ENCODE measurements around the gene CAMKMT.

CAMKMT gene

DNA sequence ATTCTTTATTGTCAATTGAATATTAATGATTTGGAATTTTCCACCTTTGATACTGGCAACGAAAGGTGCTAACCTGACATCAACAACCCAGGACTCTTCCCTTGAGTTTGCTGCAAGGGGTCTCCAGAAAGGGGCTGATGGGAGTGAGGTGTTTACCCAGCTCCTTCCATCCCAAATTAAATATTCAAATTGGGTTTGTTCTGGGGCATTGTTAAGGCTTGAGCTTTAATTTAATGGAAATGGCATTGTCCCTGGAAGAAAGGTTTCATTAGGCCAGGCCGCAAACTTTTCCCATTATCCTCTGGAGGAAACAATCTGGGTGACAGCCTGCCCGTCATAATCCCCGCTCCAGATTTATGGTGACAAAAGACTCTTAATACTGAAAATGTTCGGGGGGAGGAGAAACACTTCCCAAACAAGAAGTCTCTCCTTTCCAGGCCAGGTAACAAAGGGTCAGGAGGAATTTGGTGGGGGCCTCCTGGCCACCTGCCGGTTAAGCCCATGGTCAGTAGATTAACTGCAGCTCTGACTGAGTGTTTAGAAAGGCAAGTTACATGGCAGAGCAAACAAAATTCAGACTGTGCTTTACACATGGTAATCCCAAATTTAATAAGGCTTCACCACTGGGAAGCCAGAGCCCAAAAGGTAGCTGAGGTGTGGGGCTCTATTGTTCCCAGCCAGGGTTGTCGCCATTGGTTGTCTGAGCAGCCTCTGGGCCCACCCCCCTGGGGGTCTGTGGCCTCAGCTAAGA, 428.4 kb downstream of the CAMKMT start:
- Histone ChIP-seq H3K4me1 (ENCODE audit: control insufficient read depth, insufficient read depth, low read length, poor library complexity, severe bottlenecking) (no peaks in the 10 kb centered on the region), H3K36me3 (ENCODE audit: control insufficient read depth, insufficient read depth, low read length) (no peaks in the 10 kb centered on the region), H3K27me3 (replicated peaks; ENCODE audit: control insufficient read depth, insufficient read depth, low read length, poor library complexity, severe bottlenecking) (no peaks in the 10 kb centered on the region), H3K9me3 (ENCODE audit: control insufficient read depth, low read length) (no peaks in the 10 kb centered on the region), H3K27ac (ENCODE audit: insufficient read depth, low read length, poor library complexity, severe bottlenecking) (no peak overlapping the region), H3K4me3 (ENCODE audit: insufficient read depth, low read depth, low read length, poor library complexity, severe bottlenecking) (no peak overlapping the region)
- DNase-seq: no peak

DNA sequence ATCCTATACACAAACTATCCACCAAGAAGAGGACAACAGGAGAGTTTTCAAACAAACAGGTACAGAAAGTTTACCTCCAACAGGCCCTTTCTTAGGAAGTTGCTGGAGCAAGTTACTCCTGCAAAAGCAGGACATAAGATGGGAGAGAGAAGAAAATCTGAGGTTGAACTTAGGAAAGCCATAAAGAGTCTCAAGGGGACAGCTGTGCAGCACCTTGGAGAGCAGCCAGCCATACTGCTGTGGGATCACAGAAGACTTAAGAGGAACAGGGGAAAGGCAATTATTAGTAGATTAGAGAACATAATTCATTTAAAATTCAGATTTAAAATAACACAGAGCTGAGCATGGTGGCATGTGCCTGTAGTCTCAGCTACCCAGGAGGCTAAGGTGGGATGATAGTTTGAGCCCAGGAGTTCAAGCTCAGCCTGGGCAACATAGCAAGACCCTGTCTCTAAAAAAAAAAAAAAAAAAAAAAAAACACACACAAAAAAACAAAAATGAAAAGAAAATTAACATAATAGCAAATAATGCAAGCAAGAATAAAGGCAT, 431.6 kb downstream of the CAMKMT start:
- no peak overlapping the region for H3K27ac ChIP-seq (ENCODE audit: insufficient read depth, low read length, poor library complexity, severe bottlenecking)
- H3K36me3 ChIP-seq (ENCODE audit: control insufficient read depth, insufficient read depth, low read length): no peaks in the 10 kb centered on the region
- no peak overlapping the region for H3K4me3 ChIP-seq (ENCODE audit: insufficient read depth, low read depth, low read length, poor library complexity, severe bottlenecking)
- no peak for DNase-seq
- H3K4me1 ChIP-seq (ENCODE audit: control insufficient read depth, insufficient read depth, low read length, poor library complexity, severe bottlenecking): no peaks in the 10 kb centered on the region
- H3K9me3 ChIP-seq (ENCODE audit: control insufficient read depth, low read length): no peaks in the 10 kb centered on the region
- no peaks in the 10 kb centered on the region for H3K27me3 ChIP-seq (replicated peaks; ENCODE audit: control insufficient read depth, insufficient read depth, low read length, poor library complexity, severe bottlenecking)

- no peak overlapping the region for H3K4me3 ChIP-seq (ENCODE audit: insufficient read depth, low read depth, low read length, poor library complexity, severe bottlenecking)
- no peak for DNase-seq
- H3K27me3 ChIP-seq (replicated peaks; ENCODE audit: control insufficient read depth, insufficient read depth, low read length, poor library complexity, severe bottlenecking): peaks cover 13% of the 10 kb centered on the region
- peaks cover 6% of the 10 kb centered on the region for H3K4me1 ChIP-seq (ENCODE audit: control insufficient read depth, insufficient read depth, low read length, poor library complexity, severe bottlenecking)
- H3K36me3 ChIP-seq (ENCODE audit: control insufficient read depth, insufficient read depth, low read length): no peaks in the 10 kb centered on the region
- H3K9me3 ChIP-seq (ENCODE audit: control insufficient read depth, low read length): no peaks in the 10 kb centered on the region
- H3K27ac ChIP-seq (ENCODE audit: insufficient read depth, low read length, poor library complexity, severe bottlenecking): no peak overlapping the region
These were observed 435.0 kb downstream of the CAMKMT start for GRCh38 chr2:44796771-44797170.

DNA sequence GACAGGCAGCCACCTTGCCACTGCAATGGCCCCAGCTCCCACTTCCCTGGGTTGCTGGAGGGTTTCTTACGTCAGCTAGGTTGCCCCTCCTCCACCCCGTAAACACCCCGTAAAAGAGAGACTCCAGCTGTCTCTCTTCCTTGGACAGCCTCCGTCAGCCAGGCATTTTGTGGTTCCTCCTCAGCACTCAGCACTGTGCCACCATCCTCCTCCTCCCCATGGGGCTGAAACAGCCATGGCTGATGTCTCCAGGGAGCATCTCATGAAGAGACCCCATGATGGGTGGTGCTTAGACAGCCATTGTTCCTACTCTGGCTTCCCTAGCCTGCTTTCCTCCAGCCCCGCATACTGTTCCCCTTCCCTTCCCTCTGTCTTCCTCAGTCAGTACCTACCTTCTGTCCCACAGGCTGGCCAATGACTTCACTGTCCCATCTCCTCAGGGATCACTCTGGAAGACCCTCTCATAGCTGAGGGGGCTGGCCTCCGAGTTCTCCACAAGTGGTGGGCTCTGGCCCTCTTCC, 436.5 kb downstream of the CAMKMT start:
- peaks cover 25% of the 10 kb centered on the region for H3K27me3 ChIP-seq (replicated peaks; ENCODE audit: control insufficient read depth, insufficient read depth, low read length, poor library complexity, severe bottlenecking)
- H3K27ac ChIP-seq (ENCODE audit: insufficient read depth, low read length, poor library complexity, severe bottlenecking): no peak overlapping the region
- DNase-seq: no peak

DNA sequence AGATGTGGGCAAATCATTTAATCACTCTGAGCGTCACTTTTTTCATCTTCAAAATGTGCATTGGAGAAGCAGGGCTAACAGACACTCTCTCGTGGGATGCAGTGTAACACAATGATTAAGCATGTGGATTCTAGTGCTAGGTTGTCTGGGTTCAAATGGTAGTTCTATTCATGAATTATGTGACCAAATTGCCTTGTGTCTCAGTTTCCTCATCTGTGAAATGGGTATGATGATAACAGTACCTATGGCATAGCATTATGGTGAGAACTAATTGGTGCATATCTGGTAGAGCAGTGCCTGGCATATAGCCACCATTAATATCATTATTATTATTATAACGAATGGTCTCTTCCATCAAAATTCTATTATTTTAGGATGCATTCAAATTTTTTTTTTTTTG, 437.4 kb downstream of the CAMKMT start:
- Histone ChIP-seq H3K9me3 (ENCODE audit: control insufficient read depth, low read length) (no peaks in the 10 kb centered on the region), H3K36me3 (ENCODE audit: control insufficient read depth, insufficient read depth, low read length) (no peaks in the 10 kb centered on the region), H3K4me3 (ENCODE audit: insufficient read depth, low read depth, low read length, poor library complexity, severe bottlenecking) (no peak overlapping the region), H3K4me1 (ENCODE audit: control insufficient read depth, insufficient read depth, low read length, poor library complexity, severe bottlenecking) (peaks cover 11% of the 10 kb centered on the region), H3K27ac (ENCODE audit: insufficient read depth, low read length, poor library complexity, severe bottlenecking) (no peak overlapping the region), H3K27me3 (replicated peaks; ENCODE audit: control insufficient read depth, insufficient read depth, low read length, poor library complexity, severe bottlenecking) (peaks cover 25% of the 10 kb centered on the region)
- no peak for DNase-seq

More for the DNA sequence above, 436.5 kb downstream of the CAMKMT start:
- Histone ChIP-seq H3K36me3 (ENCODE audit: control insufficient read depth, insufficient read depth, low read length) (no peaks in the 10 kb centered on the region), H3K4me1 (ENCODE audit: control insufficient read depth, insufficient read depth, low read length, poor library complexity, severe bottlenecking) (peaks cover 11% of the 10 kb centered on the region), H3K9me3 (ENCODE audit: control insufficient read depth, low read length) (no peaks in the 10 kb centered on the region), H3K4me3 (ENCODE audit: insufficient read depth, low read depth, low read length, poor library complexity, severe bottlenecking) (no peak overlapping the region)

DNA sequence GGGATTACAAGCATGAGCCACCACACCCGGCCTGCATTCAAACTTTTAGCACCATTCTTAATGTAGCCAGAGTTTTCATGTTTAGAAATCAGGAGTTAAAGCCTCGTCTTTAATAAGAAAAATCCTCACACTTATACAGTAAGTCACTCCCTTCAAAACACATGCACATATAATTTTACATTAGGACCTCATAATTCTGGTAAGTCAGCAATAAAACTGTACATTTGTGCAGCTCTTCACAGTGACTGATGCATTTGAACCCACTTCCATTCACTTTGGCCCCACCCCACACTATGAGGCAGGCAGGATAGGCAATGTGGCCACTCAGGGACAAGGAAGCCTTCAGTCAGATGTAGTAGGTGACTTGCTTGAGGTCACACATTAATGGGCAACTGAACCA, 438.0 kb downstream of the CAMKMT start:
- Histone ChIP-seq H3K4me1 (ENCODE audit: control insufficient read depth, insufficient read depth, low read length, poor library complexity, severe bottlenecking) (peaks cover 11% of the 10 kb centered on the region), H3K27me3 (replicated peaks; ENCODE audit: control insufficient read depth, insufficient read depth, low read length, poor library complexity, severe bottlenecking) (peaks cover 25% of the 10 kb centered on the region), H3K27ac (ENCODE audit: insufficient read depth, low read length, poor library complexity, severe bottlenecking) (no peak overlapping the region), H3K36me3 (ENCODE audit: control insufficient read depth, insufficient read depth, low read length) (no peaks in the 10 kb centered on the region), H3K9me3 (ENCODE audit: control insufficient read depth, low read length) (no peaks in the 10 kb centered on the region), H3K4me3 (ENCODE audit: insufficient read depth, low read depth, low read length, poor library complexity, severe bottlenecking) (no peak overlapping the region)
- DNase-seq: no peak

DNA sequence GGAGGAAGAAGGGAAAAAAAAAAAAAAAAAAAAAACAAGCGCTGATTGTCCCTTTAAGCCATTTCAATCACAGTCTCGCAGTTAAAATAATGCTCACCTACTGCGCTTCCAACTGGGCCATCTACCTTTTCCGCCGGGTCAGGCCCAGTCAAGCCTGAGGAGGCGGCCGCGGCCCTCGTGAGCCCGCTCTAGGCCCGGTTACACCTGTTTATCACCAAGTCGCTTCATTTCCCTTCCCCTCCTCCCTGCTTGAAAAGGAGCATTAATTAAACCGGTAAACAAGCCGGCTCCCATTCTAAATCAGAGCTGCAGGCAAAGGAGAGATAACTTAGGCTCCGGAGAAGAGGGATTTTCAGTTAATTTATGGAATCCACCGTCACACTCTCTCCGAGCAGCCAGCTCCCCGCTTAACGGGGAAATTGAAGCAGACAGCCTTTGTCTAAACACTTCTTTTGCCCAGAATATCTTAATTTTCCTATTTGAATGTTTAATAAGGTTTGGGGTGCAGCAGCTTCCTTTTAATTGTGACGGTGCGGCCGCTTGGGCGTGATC, 439.6 kb downstream of the CAMKMT start:
- Histone ChIP-seq H3K9me3 (ENCODE audit: control insufficient read depth, low read length) (no peaks in the 10 kb centered on the region), H3K27ac (ENCODE audit: insufficient read depth, low read length, poor library complexity, severe bottlenecking) (no peak overlapping the region), H3K27me3 (replicated peaks; ENCODE audit: control insufficient read depth, insufficient read depth, low read length, poor library complexity, severe bottlenecking) (peaks cover 25% of the 10 kb centered on the region), H3K4me1 (ENCODE audit: control insufficient read depth, insufficient read depth, low read length, poor library complexity, severe bottlenecking) (peaks cover 11% of the 10 kb centered on the region), H3K4me3 (ENCODE audit: insufficient read depth, low read depth, low read length, poor library complexity, severe bottlenecking) (no peak overlapping the region), H3K36me3 (ENCODE audit: control insufficient read depth, insufficient read depth, low read length) (no peaks in the 10 kb centered on the region)
- no peak for DNase-seq

- Histone ChIP-seq H3K36me3 (ENCODE audit: control insufficient read depth, insufficient read depth, low read length) (no peaks in the 10 kb centered on the region), H3K4me1 (ENCODE audit: control insufficient read depth, insufficient read depth, low read length, poor library complexity, severe bottlenecking) (peaks cover 11% of the 10 kb centered on the region), H3K4me3 (ENCODE audit: insufficient read depth, low read depth, low read length, poor library complexity, severe bottlenecking) (no peak overlapping the region), H3K27ac (ENCODE audit: insufficient read depth, low read length, poor library complexity, severe bottlenecking) (no peak overlapping the region), H3K9me3 (ENCODE audit: control insufficient read depth, low read length) (no peaks in the 10 kb centered on the region), H3K27me3 (replicated peaks; ENCODE audit: control insufficient read depth, insufficient read depth, low read length, poor library complexity, severe bottlenecking) (peaks cover 25% of the 10 kb centered on the region)
- DNase-seq: no peak
These were observed 440.4 kb downstream of the CAMKMT start for GRCh38 chr2:44801841-44802776.

DNA sequence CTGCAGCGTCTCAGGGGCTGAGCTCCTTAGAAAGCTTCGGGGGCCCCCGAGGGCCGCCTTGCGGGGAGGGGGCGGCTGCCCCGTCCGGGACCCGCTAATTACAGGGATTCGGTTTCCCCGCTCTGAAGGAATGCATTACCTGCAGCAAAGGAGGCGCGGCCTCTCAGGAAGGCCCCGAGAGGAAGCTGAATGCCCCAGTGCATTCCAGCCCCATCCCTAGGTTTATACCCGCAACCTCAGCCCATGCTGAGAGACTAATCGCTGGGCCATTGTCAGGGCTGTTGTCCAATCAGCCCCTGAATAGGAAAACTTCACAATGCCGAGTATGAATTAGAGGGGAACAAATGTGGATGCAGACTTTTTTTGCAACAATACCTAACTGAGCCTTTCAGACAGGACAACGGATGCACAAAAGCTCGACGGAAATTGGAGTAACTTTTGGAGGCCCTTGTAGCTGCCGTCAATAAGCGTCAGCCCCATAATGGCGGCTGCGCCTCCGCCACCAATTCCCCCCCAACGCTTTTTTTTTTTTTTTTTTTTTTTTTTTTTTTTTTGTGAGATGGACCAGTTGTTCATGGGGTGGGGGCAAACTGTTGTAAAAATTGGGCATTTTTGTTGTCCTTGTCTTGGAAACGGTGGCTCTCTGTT, 441.2 kb downstream of the CAMKMT start:
- Histone ChIP-seq H3K27ac (ENCODE audit: insufficient read depth, low read length, poor library complexity, severe bottlenecking) (no peak overlapping the region), H3K27me3 (replicated peaks; ENCODE audit: control insufficient read depth, insufficient read depth, low read length, poor library complexity, severe bottlenecking) (peaks cover 25% of the 10 kb centered on the region), H3K4me3 (ENCODE audit: insufficient read depth, low read depth, low read length, poor library complexity, severe bottlenecking) (no peak overlapping the region), H3K9me3 (ENCODE audit: control insufficient read depth, low read length) (no peaks in the 10 kb centered on the region), H3K4me1 (ENCODE audit: control insufficient read depth, insufficient read depth, low read length, poor library complexity, severe bottlenecking) (peaks cover 11% of the 10 kb centered on the region), H3K36me3 (ENCODE audit: control insufficient read depth, insufficient read depth, low read length) (no peaks in the 10 kb centered on the region)
- DNase-seq: no peak
